ENCODE measurements around the gene LRPPRC. TPM values are rescaled to one million over a fixed set of nuclear protein-coding genes. Genes with fewer than 3 reads are reported as not detected.

LRPPRC gene
- total RNA-seq, 1 donor, result 57.2 TPM

DNA sequence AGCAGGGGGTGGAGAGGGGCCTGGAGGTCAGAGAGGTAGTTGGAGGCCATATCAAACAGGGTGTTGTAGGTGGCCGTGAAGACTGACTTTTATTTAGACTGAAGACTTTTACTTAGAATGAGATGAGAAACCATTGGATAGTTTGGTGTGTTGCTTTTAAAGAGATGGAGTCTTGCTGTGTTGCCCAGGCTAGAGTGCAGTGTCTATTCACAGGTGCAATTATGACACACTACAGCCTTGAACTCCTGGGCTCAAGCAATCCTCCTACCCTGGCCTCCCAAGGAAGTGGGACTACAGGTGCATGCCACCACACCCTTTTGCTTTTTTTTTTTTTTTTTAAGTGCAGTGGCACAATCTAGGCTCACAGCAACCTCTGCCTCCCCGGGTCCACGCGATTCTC lies 2.5 kb upstream of the LRPPRC start:
- peaks cover 11% of the 10 kb centered on the region for H3K4me1 ChIP-seq (ENCODE audit: insufficient read depth, low read length)
- peaks cover 6% of the 10 kb centered on the region for H4K20me1 ChIP-seq (ENCODE audit: insufficient read depth, low read length)
- H3K4me2 ChIP-seq (ENCODE audit: insufficient read depth, low read length), result no peak overlapping the region
- H3K27ac ChIP-seq (ENCODE audit: low read depth, low read length), result no peak overlapping the region
- no peaks in the 10 kb centered on the region for H3K36me3 ChIP-seq (ENCODE audit: insufficient read depth, low read length)
- peaks cover 9% of the 10 kb centered on the region for H3K27me3 ChIP-seq (ENCODE audit: insufficient read depth, low read length)
- no peak for TF ChIP-seq CTCF (IDR thresholded peaks at IDR 0.05; ENCODE audit: extremely low read depth, low read depth, low read length)
- H3K9me3 ChIP-seq (ENCODE audit: low read depth, low read length), result no peaks in the 10 kb centered on the region
- no peak for DNase-seq (ENCODE audit: insufficient read length, low spot score, missing footprints)
- H3K4me3 ChIP-seq (ENCODE audit: insufficient read depth, low read length), result no peak overlapping the region
- peaks cover 25% of the 10 kb centered on the region for H3K79me2 ChIP-seq (ENCODE audit: insufficient read depth, low read length)
- no peak overlapping the region for H2AFZ ChIP-seq (ENCODE audit: low read length)

DNA sequence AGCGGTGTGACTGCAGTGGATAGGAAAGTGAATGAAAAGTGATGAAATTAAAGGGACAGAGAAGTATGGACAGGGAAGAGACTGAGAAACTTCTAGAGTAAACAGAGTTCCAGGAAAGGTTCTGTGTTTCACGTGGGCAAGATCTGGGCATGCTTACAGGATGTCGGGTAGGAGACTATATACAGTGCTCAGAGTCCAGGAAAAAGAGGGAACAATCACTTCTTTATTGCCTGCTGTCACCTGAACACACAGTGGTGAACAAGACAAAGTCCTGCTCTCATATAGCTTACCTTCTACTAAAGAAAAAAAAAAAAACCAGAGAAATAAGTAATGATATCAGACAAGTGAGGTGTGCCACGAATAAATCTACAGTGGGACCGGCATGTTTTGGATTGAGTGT lies 2.4 kb downstream of the LRPPRC start:
- no peak for TF ChIP-seq CTCF (IDR thresholded peaks at IDR 0.05; ENCODE audit: extremely low read depth, low read depth, low read length)
- Histone ChIP-seq H3K4me1 (ENCODE audit: insufficient read depth, low read length) (peaks cover 11% of the 10 kb centered on the region), H2AFZ (ENCODE audit: low read length) (no peak overlapping the region), H4K20me1 (ENCODE audit: insufficient read depth, low read length) (peaks cover 27% of the 10 kb centered on the region), H3K36me3 (ENCODE audit: insufficient read depth, low read length) (peaks cover 13% of the 10 kb centered on the region), H3K79me2 (ENCODE audit: insufficient read depth, low read length) (peaks cover 73% of the 10 kb centered on the region), H3K9me3 (ENCODE audit: low read depth, low read length) (no peaks in the 10 kb centered on the region), H3K4me3 (ENCODE audit: insufficient read depth, low read length) (no peak overlapping the region), H3K4me2 (ENCODE audit: insufficient read depth, low read length) (no peak overlapping the region), H3K27me3 (ENCODE audit: insufficient read depth, low read length) (no peaks in the 10 kb centered on the region), H3K27ac (ENCODE audit: low read depth, low read length) (no peak overlapping the region)
- DNase-seq (ENCODE audit: insufficient read length, low spot score, missing footprints), result no peak

DNA sequence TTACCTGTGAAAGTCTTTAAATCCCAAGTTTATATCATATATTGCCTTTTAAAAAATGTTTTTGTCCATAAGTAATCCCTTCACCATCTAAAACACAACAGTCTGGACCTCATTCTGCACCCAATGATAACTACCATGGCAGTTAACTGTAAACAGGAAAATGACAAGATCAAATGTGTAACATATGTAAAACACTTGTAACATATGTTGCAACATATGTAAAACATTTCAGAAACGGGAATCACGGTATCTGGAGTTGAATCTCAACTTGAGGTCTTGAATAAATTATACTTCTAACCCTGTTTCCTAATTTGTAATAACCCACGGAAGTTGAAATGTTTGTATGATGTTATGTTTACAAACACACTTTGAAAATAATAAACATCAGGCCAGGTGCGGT lies 6.2 kb downstream of the LRPPRC start:
- H3K36me3 ChIP-seq (ENCODE audit: insufficient read depth, low read length), result peaks cover 16% of the 10 kb centered on the region
- H2AFZ ChIP-seq (ENCODE audit: low read length), result no peak overlapping the region
- H3K79me2 ChIP-seq (ENCODE audit: insufficient read depth, low read length), result peaks cover 95% of the 10 kb centered on the region
- no peak for TF ChIP-seq CTCF (IDR thresholded peaks at IDR 0.05; ENCODE audit: extremely low read depth, low read depth, low read length)
- H3K27me3 ChIP-seq (ENCODE audit: insufficient read depth, low read length), result no peaks in the 10 kb centered on the region
- H4K20me1 ChIP-seq (ENCODE audit: insufficient read depth, low read length), result peaks cover 29% of the 10 kb centered on the region
- DNase-seq (ENCODE audit: insufficient read length, low spot score, missing footprints), result no peak
- H3K4me3 ChIP-seq (ENCODE audit: insufficient read depth, low read length), result no peak overlapping the region
- no peak overlapping the region for H3K4me2 ChIP-seq (ENCODE audit: insufficient read depth, low read length)
- H3K9me3 ChIP-seq (ENCODE audit: low read depth, low read length), result no peaks in the 10 kb centered on the region
- H3K4me1 ChIP-seq (ENCODE audit: insufficient read depth, low read length), result peaks cover 5% of the 10 kb centered on the region
- H3K27ac ChIP-seq (ENCODE audit: low read depth, low read length), result no peak overlapping the region

DNA sequence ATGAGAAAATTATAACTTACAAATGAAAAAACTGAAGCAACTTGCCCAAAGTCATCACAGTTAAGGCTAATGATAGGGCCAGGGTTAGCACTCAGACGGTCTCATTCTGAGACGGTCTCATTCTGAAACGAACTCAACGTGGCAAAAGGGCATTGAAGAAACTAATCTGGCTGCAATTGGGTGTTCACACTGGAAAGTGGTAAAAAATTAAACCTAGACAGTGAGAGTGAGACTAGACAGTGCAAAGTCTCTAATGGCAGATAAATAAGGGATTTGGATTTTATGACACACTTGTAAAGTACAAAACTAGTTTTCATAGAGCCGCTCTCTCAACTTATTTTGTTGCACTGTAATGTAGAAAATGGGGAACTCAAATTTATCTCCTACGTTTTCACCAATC lies 9.2 kb downstream of the LRPPRC start:
- peaks cover 15% of the 10 kb centered on the region for H4K20me1 ChIP-seq (ENCODE audit: insufficient read depth, low read length)
- H3K4me1 ChIP-seq (ENCODE audit: insufficient read depth, low read length), result no peaks in the 10 kb centered on the region
- H3K27me3 ChIP-seq (ENCODE audit: insufficient read depth, low read length), result no peaks in the 10 kb centered on the region
- no peak for TF ChIP-seq CTCF (IDR thresholded peaks at IDR 0.05; ENCODE audit: extremely low read depth, low read depth, low read length)
- no peak for DNase-seq (ENCODE audit: insufficient read length, low spot score, missing footprints)
- no peak overlapping the region for H3K27ac ChIP-seq (ENCODE audit: low read depth, low read length)
- peaks cover 89% of the 10 kb centered on the region for H3K79me2 ChIP-seq (ENCODE audit: insufficient read depth, low read length)
- no peak overlapping the region for H3K4me3 ChIP-seq (ENCODE audit: insufficient read depth, low read length)
- H3K4me2 ChIP-seq (ENCODE audit: insufficient read depth, low read length), result no peak overlapping the region
- H3K36me3 ChIP-seq (ENCODE audit: insufficient read depth, low read length), result peaks cover 7% of the 10 kb centered on the region
- no peaks in the 10 kb centered on the region for H3K9me3 ChIP-seq (ENCODE audit: low read depth, low read length)
- H2AFZ ChIP-seq (ENCODE audit: low read length), result no peak overlapping the region

All from osteoblast (primary cell).